Urinary bladder (tissue), 4 donors: ENCODE results near the gene SLC4A4. TPM values are rescaled to one million over a fixed set of nuclear protein-coding genes. Genes with fewer than 3 reads are reported as not detected.

ENCODE experiments used
- DNase-seq: peaks from one replicate; pipeline ENCODE4 v3.0.0-alpha.2; 2015; ENCODE audit errors: extremely low spot score
- H3K27ac ChIP-seq: one replicate; pipeline ENCODE4 v1.5.1; 2013; ENCODE audit warnings: low read depth, mild to moderate bottlenecking, moderate library complexity
- H3K36me3 ChIP-seq: one replicate; pipeline ENCODE4 v1.6.1; 2013; ENCODE audit warnings: mild to moderate bottlenecking, moderate library complexity; ENCODE audit not compliant: insufficient read depth
- H3K4me1 ChIP-seq: one replicate; pipeline ENCODE4 v1.6.1; 2013; ENCODE audit warnings: mild to moderate bottlenecking, moderate library complexity; ENCODE audit not compliant: insufficient read depth
- H3K4me3 ChIP-seq: one replicate; pipeline ENCODE4 v1.5.1; 2013; ENCODE audit warnings: low read depth, low read length
- WGBS: extraction: QIAGEN DNeasy Blood & Tissue Kit; methylation state at CpG from one replicate; pipeline ENCODE4 v1.1.7; 2013; 5-methylcytosine and 5-hydroxymethylcytosine counted together
- polyA plus RNA-seq: library from polyadenylated mRNA; stranded (reverse); fragments of 200-250 nt; gene quantifications from one replicate; pipeline ENCODE4 v1.2.3, GENCODE V29; 2013
- total RNA-seq: library from RNA; depleted of rRNA; stranded (reverse); fragments of >200 nt; gene quantifications from one replicate; pipeline ENCODE4 v1.2.3, GENCODE V29; 2014
- donor health status: healthy with polysubstance abuse.
- donor health status: healthy.

SLC4A4 gene
- total and polyA plus RNA-seq, 2 donors, result 1.4 to 11.7 TPM

- Histone ChIP-seq H3K27ac (no peak overlapping the region), H3K4me3 (no peak overlapping the region), H3K4me1 (no peaks in the 10 kb centered on the region), H3K36me3 (no peaks in the 10 kb centered on the region)
- DNase-seq, result no peak
- WGBS, result 78% methylated on average over 6 of the region's 6 CpGs
Measured at GRCh38 chr4:71602289-71602900, 263.6 kb downstream of the SLC4A4 start.

- 80% methylated on average over 5 of the region's 5 CpGs for WGBS
- Histone ChIP-seq H3K4me3 (no peak overlapping the region), H3K27ac (no peak overlapping the region), H3K36me3 (no peaks in the 10 kb centered on the region), H3K4me1 (no peaks in the 10 kb centered on the region)
- no peak for DNase-seq
Measured at GRCh38 chr4:71604785-71605184, 266.0 kb downstream of the SLC4A4 start.

- no peak overlapping the region for H3K27ac ChIP-seq
- DNase-seq, result no peak
- H3K4me3 ChIP-seq, result no peak overlapping the region
- H3K36me3 ChIP-seq, result no peaks in the 10 kb centered on the region
- WGBS, result 85% methylated on average over 5 of the region's 5 CpGs
- H3K4me1 ChIP-seq, result no peaks in the 10 kb centered on the region
Measured at GRCh38 chr4:71607109-71607508, 268.3 kb downstream of the SLC4A4 start.

- WGBS, result 76% methylated on average over 3 of the region's 3 CpGs
Measured at GRCh38 chr4:71607780-71608677, 269.2 kb downstream of the SLC4A4 start.

GRCh38 chr4:71608678-71609071 lies 269.9 kb downstream of the SLC4A4 start:
- no peak for DNase-seq
- no peak overlapping the region for H3K4me3 ChIP-seq
- no peak overlapping the region for H3K27ac ChIP-seq
- H3K4me1 ChIP-seq, result no peaks in the 10 kb centered on the region
- WGBS, result 70% methylated on average over 2 of the region's 2 CpGs
- H3K36me3 ChIP-seq, result no peaks in the 10 kb centered on the region

More at GRCh38 chr4:71607780-71608677, 269.2 kb downstream of the SLC4A4 start:
- Histone ChIP-seq H3K4me3 (no peak overlapping the region), H3K27ac (no peak overlapping the region), H3K4me1 (no peaks in the 10 kb centered on the region), H3K36me3 (no peaks in the 10 kb centered on the region)
- no peak for DNase-seq

GRCh38 chr4:71609167-71609566 lies 270.3 kb downstream of the SLC4A4 start:
- 99% methylated on average over 2 of the region's 2 CpGs for WGBS
- H3K27ac ChIP-seq, result no peak overlapping the region
- no peaks in the 10 kb centered on the region for H3K4me1 ChIP-seq
- H3K36me3 ChIP-seq, result no peaks in the 10 kb centered on the region
- no peak overlapping the region for H3K4me3 ChIP-seq
- DNase-seq, result no peak

GRCh38 chr4:71609651-71610050 lies 270.8 kb downstream of the SLC4A4 start:
- Histone ChIP-seq H3K4me3 (no peak overlapping the region), H3K36me3 (no peaks in the 10 kb centered on the region), H3K4me1 (no peaks in the 10 kb centered on the region), H3K27ac (no peak overlapping the region)
- DNase-seq, result no peak

GRCh38 chr4:71614621-71615020 lies 275.8 kb downstream of the SLC4A4 start:
- DNase-seq, result no peak
- no peaks in the 10 kb centered on the region for H3K36me3 ChIP-seq
- WGBS, result 97% methylated on average over 2 of the region's 2 CpGs
- H3K27ac ChIP-seq, result no peak overlapping the region
- no peak overlapping the region for H3K4me3 ChIP-seq
- H3K4me1 ChIP-seq, result no peaks in the 10 kb centered on the region

- 92% methylated on average over 3 of the region's 3 CpGs for WGBS
- Histone ChIP-seq H3K36me3 (no peaks in the 10 kb centered on the region), H3K4me3 (no peak overlapping the region), H3K27ac (no peak overlapping the region), H3K4me1 (no peaks in the 10 kb centered on the region)
- DNase-seq, result no peak
Measured at GRCh38 chr4:71616168-71616811, 277.5 kb downstream of the SLC4A4 start.
